Activated CD8-positive, alpha-beta memory T cell treated with anti-CD3 and anti-CD28 coated beads, Interleukin-2, amount 50 U/mL, for 4 hours (primary cell): ENCODE results near the gene MEGF11.

Experiments
- DNase-seq: peaks from one replicate; pipeline ENCODE4 v3.0.0-alpha.2; 2020

MEGF11 gene

DNA sequence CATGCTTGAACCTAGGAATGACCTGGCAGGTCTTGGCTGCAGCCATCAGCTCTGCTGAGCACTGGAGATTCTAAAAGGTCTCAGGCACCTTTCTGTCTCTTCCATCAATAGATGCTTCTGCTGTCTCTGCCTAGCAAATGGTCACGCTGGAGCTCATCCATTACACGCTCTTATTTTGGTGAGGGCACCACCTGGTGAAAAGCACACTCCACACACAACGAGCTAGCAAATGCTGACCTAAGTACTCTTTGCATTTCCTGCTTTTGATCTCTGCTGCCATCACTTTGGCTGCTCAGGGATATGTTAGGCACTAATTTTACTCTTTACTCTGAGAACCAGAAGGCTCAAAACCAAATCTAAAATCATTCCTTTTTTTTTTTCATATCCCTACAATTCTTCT, 293.0 kb downstream of the MEGF11 start:
- no peak for DNase-seq

DNA sequence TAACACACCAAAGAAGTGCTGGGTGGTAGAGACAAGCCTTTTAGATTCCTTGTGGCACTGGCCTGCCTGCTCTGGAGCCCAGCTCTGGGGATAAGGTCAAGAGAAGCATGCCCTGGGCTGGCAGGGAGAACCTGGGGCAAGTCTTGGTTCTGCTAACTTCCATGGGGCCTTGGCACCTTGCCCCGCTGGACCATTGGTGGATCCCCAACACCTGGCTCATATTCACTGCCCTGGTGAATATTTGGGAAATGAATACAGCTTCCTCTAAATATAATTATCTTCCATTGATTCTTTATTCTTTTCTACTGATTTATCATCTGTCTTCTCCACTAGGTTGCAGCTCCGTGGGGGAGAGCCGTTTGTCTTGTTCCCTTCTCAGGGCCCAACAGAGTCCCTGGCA, 294.7 kb downstream of the MEGF11 start:
- no peak for DNase-seq

GRCh38 chr15:65957451-65957850, 296.1 kb downstream of the MEGF11 start:
- DNase-seq, result no peak

- no peak for DNase-seq
These were observed 296.7 kb downstream of the MEGF11 start for GRCh38 chr15:65956899-65957298.

DNA sequence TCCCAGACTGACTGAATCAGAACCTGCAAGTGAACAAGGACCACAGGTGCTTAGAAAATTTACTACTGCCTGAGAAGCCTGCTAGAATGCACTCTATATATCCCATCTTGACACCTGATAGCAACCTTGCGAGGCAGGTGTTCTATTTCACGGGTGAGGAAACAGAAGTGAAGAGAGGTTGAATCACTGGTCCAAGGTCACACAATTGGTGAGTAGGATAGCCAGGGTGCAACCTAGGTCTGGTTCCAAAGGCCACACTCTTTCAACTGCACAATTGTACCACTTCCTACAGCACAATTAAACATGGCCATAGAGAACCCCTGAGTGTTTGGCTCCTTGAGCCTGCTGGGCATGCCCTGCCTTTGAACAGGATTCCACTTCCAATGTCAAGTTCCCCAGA, 297.2 kb downstream of the MEGF11 start:
- no peak for DNase-seq

- no peak for DNase-seq
These were observed 299.2 kb downstream of the MEGF11 start for GRCh38 chr15:65954289-65954741.

GRCh38 chr15:65953622-65954021, 299.9 kb downstream of the MEGF11 start:
- DNase-seq, result no peak

GRCh38 chr15:65952391-65953053, 301.0 kb downstream of the MEGF11 start:
- DNase-seq, result no peak

DNA sequence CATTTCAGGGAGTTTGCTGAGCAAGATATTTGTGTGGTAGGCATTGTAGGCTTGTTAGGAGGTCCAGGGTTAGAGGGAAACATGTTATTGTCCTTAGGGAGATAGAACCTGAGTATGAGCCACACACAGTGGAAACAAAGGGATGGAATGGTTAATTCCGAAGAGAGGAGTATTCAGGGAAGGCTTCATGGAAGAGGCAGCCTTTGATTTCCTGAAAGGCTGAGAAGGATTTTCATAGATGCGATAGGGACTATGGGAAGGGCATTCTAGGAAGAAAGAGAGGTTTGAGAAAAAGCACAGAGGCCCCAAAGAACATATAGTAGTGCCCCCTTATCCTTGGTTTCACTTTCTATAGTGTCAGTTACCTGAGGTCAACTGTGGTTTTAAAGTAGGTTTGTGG, 302.5 kb downstream of the MEGF11 start:
- DNase-seq, result no peak

DNA sequence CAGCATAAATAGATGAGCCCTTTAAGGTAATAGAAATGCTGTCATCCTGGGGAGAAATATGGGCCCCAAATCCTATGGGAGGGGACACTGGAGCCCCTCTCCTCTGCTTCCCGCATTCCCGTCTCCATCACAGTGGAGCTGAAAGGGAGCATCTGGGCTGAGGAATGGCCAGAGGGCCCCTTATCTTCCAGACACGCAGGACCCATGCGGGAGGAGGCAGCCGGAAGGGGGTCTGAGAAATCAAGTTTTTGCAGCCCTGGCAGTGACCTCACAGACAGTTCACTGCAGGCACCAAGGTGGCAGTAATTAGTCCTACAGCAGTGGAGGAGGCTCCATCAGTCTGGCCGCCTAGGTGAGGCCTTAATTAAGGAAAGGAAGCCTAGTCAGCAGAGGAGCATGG, 304.1 kb downstream of the MEGF11 start:
- no peak for DNase-seq

- DNase-seq, result no peak
These were observed 304.5 kb downstream of the MEGF11 start for GRCh38 chr15:65949011-65949410.

DNA sequence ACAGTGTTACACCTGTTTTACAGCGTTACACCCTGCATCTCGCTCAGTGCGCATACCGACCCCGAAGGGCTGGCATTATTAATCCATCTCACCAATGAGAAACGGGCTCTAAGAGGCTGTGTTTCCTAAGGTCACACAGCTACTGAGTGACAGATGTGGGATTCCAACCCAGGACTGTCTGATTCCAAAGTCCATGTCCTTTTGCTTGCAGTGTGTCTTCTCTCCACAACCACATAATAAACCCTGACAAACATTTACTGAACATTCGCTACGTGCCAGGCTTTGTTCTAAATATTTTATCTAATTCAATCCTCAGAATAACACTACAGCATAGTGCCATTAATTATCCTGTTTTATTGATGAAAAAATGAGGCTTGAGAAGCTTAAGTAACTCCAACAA, 305.2 kb downstream of the MEGF11 start:
- no peak for DNase-seq

- DNase-seq, result no peak
These were observed 306.5 kb downstream of the MEGF11 start for GRCh38 chr15:65947041-65947440.

DNA sequence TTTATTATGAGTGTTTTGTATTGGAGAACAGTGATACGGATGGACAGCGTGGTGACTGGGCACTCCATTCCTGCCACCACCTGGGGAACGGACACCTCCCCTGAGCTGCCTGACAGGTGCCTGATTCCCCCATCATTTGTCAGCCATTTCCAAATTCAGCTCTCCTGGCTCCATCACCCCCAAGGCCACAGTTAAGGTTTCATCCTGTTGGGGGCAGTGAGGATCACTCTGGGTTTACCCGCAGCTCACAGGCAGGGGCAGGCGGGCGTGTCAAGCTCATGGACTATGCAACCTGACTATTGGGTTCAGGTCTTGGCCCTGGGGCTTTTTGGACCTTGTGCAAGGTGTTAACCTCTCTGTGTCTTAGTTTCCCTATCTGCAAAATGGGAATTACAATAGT, 307.9 kb downstream of the MEGF11 start:
- DNase-seq, result no peak

- DNase-seq, result no peak
These were observed 309.1 kb downstream of the MEGF11 start for GRCh38 chr15:65944404-65944803.

DNA sequence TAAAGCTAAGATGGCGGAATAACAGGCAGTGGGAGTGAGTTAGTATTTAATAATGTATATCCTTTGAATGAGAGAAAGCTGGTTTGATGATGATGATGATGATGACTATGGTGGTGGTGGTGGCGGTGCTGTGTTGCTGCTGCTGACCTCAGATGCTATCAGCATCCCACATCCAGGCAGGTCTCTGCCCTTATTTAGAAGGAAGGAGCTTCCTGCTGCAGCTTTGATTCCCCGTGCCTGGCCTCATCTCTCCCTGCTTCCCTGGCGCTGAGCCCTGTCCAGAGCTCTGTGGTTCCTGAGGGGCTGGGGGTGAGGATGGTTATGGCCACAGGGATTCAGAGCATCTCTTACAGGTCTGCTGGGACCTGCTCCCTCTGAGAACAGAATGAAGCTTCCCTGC, 311.1 kb downstream of the MEGF11 start:
- no peak for DNase-seq

- no peak for DNase-seq
These were observed 313.0 kb downstream of the MEGF11 start for GRCh38 chr15:65940618-65940909.

GRCh38 chr15:65939901-65940617, 313.5 kb downstream of the MEGF11 start:
- no peak for DNase-seq

DNA sequence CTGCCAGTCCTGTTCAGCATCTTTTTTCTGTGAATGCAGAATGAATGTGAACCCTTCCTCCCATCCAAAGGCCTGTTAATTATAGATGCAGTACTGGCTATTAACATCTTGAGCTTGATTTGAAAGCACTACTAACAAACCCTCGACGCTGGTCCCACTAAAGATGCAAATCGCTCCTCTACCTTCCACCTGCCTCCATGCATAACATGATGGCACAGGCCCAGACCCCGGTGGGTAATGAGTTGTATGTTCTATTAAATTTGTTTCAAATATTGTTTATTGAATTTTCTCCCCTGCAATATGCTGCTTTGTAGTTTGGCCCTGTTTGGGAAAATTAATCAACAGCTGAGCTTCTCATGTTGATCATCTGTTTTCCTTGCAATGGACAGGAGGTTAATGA, 314.9 kb downstream of the MEGF11 start:
- no peak for DNase-seq

- DNase-seq, result no peak
These were observed 316.1 kb downstream of the MEGF11 start for GRCh38 chr15:65937476-65937875.

DNA sequence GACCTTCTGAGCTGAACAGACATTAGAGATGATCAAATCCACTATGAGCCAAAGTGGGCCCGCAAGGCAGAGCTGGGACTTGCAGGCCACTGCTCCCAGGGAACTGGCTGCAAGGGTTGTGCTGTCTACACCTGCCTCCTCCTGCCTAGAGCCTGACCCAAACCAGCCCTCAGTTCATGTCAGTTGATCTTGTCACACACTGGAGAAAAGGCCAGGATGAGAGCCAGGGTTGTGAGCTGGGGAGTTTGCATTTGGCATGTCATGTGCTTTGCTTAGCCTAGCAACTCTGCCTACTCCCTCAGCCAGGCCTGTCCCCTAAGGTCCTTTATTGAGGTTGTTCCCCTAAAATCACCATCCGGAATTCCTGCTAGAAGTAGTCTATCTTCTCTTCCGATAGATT, 316.5 kb downstream of the MEGF11 start:
- DNase-seq, result no peak

DNA sequence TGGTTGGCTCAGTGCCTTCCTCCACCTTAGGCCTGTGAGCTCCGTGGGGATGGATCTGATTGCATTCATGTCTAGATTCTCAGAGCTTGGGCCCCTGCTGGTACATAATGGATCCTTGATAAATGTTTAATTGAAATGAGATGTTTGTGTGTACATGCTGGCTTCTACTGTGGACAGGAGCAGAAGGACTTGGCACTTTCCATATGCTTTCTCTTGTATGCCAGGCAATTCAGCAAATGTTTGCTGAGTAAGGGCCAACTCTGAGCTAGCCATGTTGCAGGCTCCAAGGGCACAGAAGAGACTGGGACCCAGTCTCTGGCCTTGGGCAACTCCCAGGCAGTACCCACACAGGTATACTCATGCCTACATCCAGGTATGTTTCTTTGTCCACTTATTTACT, 317.3 kb downstream of the MEGF11 start:
- no peak for DNase-seq

DNA sequence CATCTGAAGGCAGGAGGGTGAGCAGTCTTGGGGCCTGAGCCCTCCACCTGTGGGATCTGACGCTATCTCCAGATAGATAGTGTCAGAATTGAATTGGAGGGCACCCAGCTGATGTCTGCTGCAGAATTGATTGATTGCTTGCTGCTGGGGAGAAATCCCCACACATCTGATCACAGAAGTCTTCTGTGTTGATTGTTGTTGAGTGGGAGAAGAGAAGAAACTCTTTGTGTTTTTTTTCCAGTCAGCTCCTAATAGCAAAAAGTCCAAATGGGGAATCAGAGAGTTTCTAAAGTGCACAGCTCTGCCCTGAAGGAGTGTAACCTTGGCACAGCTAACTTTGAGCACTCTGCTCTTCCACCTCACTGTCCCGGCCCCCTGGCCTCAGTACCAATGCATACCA, 318.2 kb downstream of the MEGF11 start:
- no peak for DNase-seq

- no peak for DNase-seq
These were observed 322.3 kb downstream of the MEGF11 start for GRCh38 chr15:65931221-65931620.

DNA sequence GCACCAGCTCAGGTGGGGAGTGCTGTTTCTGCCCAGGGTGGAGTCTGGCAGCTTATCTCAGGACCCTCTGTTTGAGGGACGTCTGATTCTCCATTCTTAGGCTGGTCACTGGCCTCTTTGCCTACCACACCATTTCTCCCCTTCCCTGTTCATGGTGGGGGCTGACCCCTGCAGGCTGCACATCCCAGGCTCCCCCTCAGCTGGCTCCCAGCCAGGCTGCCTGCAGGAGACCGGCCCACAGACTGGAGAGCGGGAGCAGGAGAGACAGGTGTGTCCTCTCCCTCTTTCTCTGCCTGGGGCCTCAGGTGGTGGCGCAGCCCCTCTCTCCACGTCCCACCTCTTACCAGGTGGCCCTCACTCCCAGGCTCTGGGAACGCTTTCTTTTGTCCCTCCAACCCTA, 323.4 kb downstream of the MEGF11 start:
- no peak for DNase-seq
